Thyroid gland (tissue), 4 donors: ENCODE data around the gene SERTAD1.

Experiments used
- POLR2A ChIP-seq, 2 donors: fragments of 450-650 bp; IDR thresholded peaks; one replicate each; pipeline ENCODE4 v1.6.1; 2017; ENCODE audit warnings: antibody characterized with exemption in 2 of 2, mild to moderate bottlenecking in 2 of 2, moderate library complexity in 1 of 2
- TF ChIP-seq, protein P1 (sequence below), 6 experiments: fragments of 200-600 bp in 3 of 6; fragments of 450-650 bp in 3 of 6; sonication (generic) in 3 of 6; IDR thresholded peaks; one replicate each; pipeline ENCODE4 v1.5.1; 2016 to 2019; ENCODE audit warnings: antibody characterized with exemption in 6 of 6, mild to moderate bottlenecking in 2 of 6, inconsistent platforms in 1 of 6, moderate library complexity in 1 of 6

DNA sequence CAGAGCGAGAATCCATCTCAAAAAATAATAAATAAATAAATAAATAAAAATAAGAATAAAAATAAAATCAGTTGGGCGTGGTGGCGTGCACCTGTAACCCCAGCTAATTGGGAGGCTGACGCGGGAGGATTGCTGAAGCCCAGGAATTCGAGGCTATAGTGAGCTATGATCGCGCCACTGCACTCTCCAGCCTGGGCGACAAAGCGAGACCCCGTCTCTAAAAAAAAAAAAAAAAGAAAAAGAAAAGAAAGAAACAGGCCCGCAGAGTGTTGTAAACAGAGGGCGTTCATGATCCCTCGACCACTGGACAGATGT, 5.4 kb downstream of the SERTAD1 start:
- TF ChIP-seq, protein P1, sequence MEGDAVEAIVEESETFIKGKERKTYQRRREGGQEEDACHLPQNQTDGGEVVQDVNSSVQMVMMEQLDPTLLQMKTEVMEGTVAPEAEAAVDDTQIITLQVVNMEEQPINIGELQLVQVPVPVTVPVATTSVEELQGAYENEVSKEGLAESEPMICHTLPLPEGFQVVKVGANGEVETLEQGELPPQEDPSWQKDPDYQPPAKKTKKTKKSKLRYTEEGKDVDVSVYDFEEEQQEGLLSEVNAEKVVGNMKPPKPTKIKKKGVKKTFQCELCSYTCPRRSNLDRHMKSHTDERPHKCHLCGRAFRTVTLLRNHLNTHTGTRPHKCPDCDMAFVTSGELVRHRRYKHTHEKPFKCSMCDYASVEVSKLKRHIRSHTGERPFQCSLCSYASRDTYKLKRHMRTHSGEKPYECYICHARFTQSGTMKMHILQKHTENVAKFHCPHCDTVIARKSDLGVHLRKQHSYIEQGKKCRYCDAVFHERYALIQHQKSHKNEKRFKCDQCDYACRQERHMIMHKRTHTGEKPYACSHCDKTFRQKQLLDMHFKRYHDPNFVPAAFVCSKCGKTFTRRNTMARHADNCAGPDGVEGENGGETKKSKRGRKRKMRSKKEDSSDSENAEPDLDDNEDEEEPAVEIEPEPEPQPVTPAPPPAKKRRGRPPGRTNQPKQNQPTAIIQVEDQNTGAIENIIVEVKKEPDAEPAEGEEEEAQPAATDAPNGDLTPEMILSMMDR (IDR thresholded peaks at IDR 0.05) = no peak
- TF ChIP-seq POLR2A (IDR thresholded peaks at IDR 0.05) = no peak
